Parathyroid adenoma (tissue), 2 donors: Measurements from ENCODE around the gene TMOD3.

Source experiments
- H2AFZ ChIP-seq: fragments of 300-600 bp; sonication (generic); one replicate; pipeline ENCODE4 v1.7.0; 2017; ENCODE audit warnings: antibody characterized with exemption, mild to moderate bottlenecking
- H3K27ac ChIP-seq: fragments of 300-600 bp; sonication (generic); one replicate; pipeline ENCODE4 v1.7.0; 2017
- H3K27me3 ChIP-seq: fragments of 300-600 bp; sonication (generic); one replicate; pipeline ENCODE4 v1.7.0; 2017; ENCODE audit warnings: low read length; ENCODE audit not compliant: control insufficient read depth, insufficient read depth
- H3K36me3 ChIP-seq: fragments of 300-600 bp; sonication (generic); one replicate; pipeline ENCODE4 v1.7.0; 2017; ENCODE audit warnings: low read length; ENCODE audit not compliant: control insufficient read depth, insufficient read depth
- H3K4me1 ChIP-seq: fragments of 300-600 bp; sonication (generic); one replicate; pipeline ENCODE4 v1.7.0; 2017; ENCODE audit warnings: control low read depth
- H3K4me2 ChIP-seq: fragments of 300-600 bp; sonication (generic); one replicate; pipeline ENCODE4 v1.7.0; 2017; ENCODE audit warnings: low read length
- H3K4me3 ChIP-seq: fragments of 300-600 bp; sonication (generic); one replicate; pipeline ENCODE4 v1.7.0; 2017; ENCODE audit warnings: low read depth, low read length
- H3K79me2 ChIP-seq: fragments of 300-600 bp; sonication (generic); one replicate; pipeline ENCODE4 v1.7.0; 2017; ENCODE audit warnings: control low read depth
- H3K9ac ChIP-seq: fragments of 300-600 bp; sonication (generic); one replicate; pipeline ENCODE4 v1.7.0; 2017; ENCODE audit warnings: mild to moderate bottlenecking
- H3K9me3 ChIP-seq: fragments of 300-600 bp; sonication (generic); one replicate; pipeline ENCODE4 v1.7.0; 2017; ENCODE audit warnings: low read length; ENCODE audit not compliant: control insufficient read depth
- CTCF ChIP-seq: fragments of 300-600 bp; sonication (generic); IDR thresholded peaks from one replicate; pipeline ENCODE4 v1.7.0; 2017; ENCODE audit warnings: antibody characterized with exemption, mild to moderate bottlenecking
- donor health status: primary hyperparathyroidism.

TMOD3 gene

GRCh38 chr15:51829376-51830275 lies at the start of gene TMOD3:
Gene TMOD3, plus strand, starts transcription at chr15:51829653. Its CDS starts 33,232 bp downstream, at chr15:51862885.
- no peaks in the 10 kb centered on the region for H3K9me3 ChIP-seq
- no peak for TF ChIP-seq CTCF
- H3K79me2 ChIP-seq: peaks cover 20% of the 10 kb centered on the region
- H3K4me3 ChIP-seq: peak within 1 kb of the TSS; percentile 83
- H3K4me1 ChIP-seq: no peaks in the 10 kb centered on the region
- no peaks in the 10 kb centered on the region for H3K36me3 ChIP-seq
- H2AFZ ChIP-seq: peak within 1 kb of the TSS; percentile 85
- H3K27me3 ChIP-seq: no peaks in the 10 kb centered on the region
- peak within 1 kb of the TSS; percentile 79 for H3K4me2 ChIP-seq
- H3K27ac ChIP-seq: peak within 1 kb of the TSS; percentile 82
- H3K9ac ChIP-seq: no peak within 1 kb of the TSS

- no peak overlapping the region for H2AFZ ChIP-seq
- H3K4me3 ChIP-seq: no peak overlapping the region
- H3K4me2 ChIP-seq: no peak overlapping the region
- H3K27ac ChIP-seq: no peak overlapping the region
- no peak overlapping the region for H3K9ac ChIP-seq
- no peaks in the 10 kb centered on the region for H3K79me2 ChIP-seq
- H3K9me3 ChIP-seq: no peaks in the 10 kb centered on the region
- TF ChIP-seq CTCF: no peak
- H3K36me3 ChIP-seq: no peaks in the 10 kb centered on the region
- H3K4me1 ChIP-seq: peaks cover 3% of the 10 kb centered on the region
- H3K27me3 ChIP-seq: no peaks in the 10 kb centered on the region
These were observed 48.8 kb upstream of the TMOD3 start for GRCh38 chr15:51780636-51781035.

- Histone ChIP-seq H3K4me3 (no peak overlapping the region), H3K36me3 (no peaks in the 10 kb centered on the region), H3K27me3 (no peaks in the 10 kb centered on the region), H3K4me1 (peaks cover under 1% of the 10 kb centered on the region), H3K79me2 (no peaks in the 10 kb centered on the region), H3K27ac (no peak overlapping the region), H2AFZ (no peak overlapping the region), H3K4me2 (no peak overlapping the region), H3K9ac (no peak overlapping the region), H3K9me3 (no peaks in the 10 kb centered on the region)
- no peak for TF ChIP-seq CTCF
These were observed 47.9 kb upstream of the TMOD3 start for GRCh38 chr15:51781506-51781905.

- Histone ChIP-seq H3K9ac (no peak overlapping the region), H3K9me3 (no peaks in the 10 kb centered on the region), H3K4me1 (no peaks in the 10 kb centered on the region), H3K27me3 (no peaks in the 10 kb centered on the region), H3K4me3 (no peak overlapping the region), H3K4me2 (no peak overlapping the region), H3K27ac (no peak overlapping the region), H2AFZ (no peak overlapping the region), H3K36me3 (no peaks in the 10 kb centered on the region), H3K79me2 (no peaks in the 10 kb centered on the region)
- no peak for TF ChIP-seq CTCF
These were observed 47.0 kb upstream of the TMOD3 start for GRCh38 chr15:51782357-51782896.
